Measurements from ENCODE around the gene OBSCN. TPM values are rescaled to one million over a fixed set of nuclear protein-coding genes. Genes with fewer than 3 reads are reported as not detected.
"Not testable (repeated sequence)": the region's sequence is repeated elsewhere in the genome, so short reads cannot be mapped to it uniquely, and the experiment has no call there.

OBSCN gene
- polyA plus RNA-seq, 4 donors: 14.3 to 42.9 (median 24.9) TPM

GRCh38 chr1:228212415-228212965, 4.6 kb downstream of the OBSCN start:
- no peak for DNase-seq (ENCODE audit: low read depth in 4 of 4, low spot score in 3 of 4)

GRCh38 chr1:228212966-228213844, 5.4 kb downstream of the OBSCN start:
- DNase-seq (ENCODE audit: low read depth in 4 of 4, low spot score in 3 of 4): peak; percentile 66 to 71 (median 66)

GRCh38 chr1:228213917-228214808, 6.3 kb downstream of the OBSCN start:
- no peak for DNase-seq (ENCODE audit: low read depth in 4 of 4, low spot score in 3 of 4)

GRCh38 chr1:228214921-228215662, 7.2 kb downstream of the OBSCN start:
- DNase-seq (ENCODE audit: low read depth in 4 of 4, low spot score in 3 of 4): no peak

- no peak for DNase-seq (ENCODE audit: low read depth in 4 of 4, low spot score in 3 of 4)
Measured at GRCh38 chr1:228215663-228216116, 7.8 kb downstream of the OBSCN start.

- no peak for DNase-seq (ENCODE audit: low read depth in 4 of 4, low spot score in 3 of 4)
Measured at GRCh38 chr1:228216371-228217320, 8.8 kb downstream of the OBSCN start.

- DNase-seq (ENCODE audit: low read depth in 4 of 4, low spot score in 3 of 4): no peak
Measured at GRCh38 chr1:228217551-228218344, 9.9 kb downstream of the OBSCN start.

- DNase-seq (ENCODE audit: low read depth in 4 of 4, low spot score in 3 of 4): no peak
Measured at GRCh38 chr1:228218513-228219244, 10.8 kb downstream of the OBSCN start.

- DNase-seq (ENCODE audit: low read depth in 4 of 4, low spot score in 3 of 4): no peak
Measured at GRCh38 chr1:228219245-228219961, 11.6 kb downstream of the OBSCN start.

GRCh38 chr1:228219962-228220780, 12.3 kb downstream of the OBSCN start:
- no peak for DNase-seq (ENCODE audit: low read depth in 4 of 4, low spot score in 3 of 4)

GRCh38 chr1:228221097-228221496, 13.3 kb downstream of the OBSCN start:
- DNase-seq (ENCODE audit: low read depth in 4 of 4, low spot score in 3 of 4): not testable (repeated sequence)

- DNase-seq (ENCODE audit: low read depth in 4 of 4, low spot score in 3 of 4): no peak
Measured at GRCh38 chr1:228222548-228222947, 14.7 kb downstream of the OBSCN start.

GRCh38 chr1:228224198-228225164, 16.6 kb downstream of the OBSCN start:
- DNase-seq (ENCODE audit: low read depth in 4 of 4, low spot score in 3 of 4): no peak

- DNase-seq (ENCODE audit: low read depth in 4 of 4, low spot score in 3 of 4): no peak
Measured at GRCh38 chr1:228225165-228225710, 17.4 kb downstream of the OBSCN start.

GRCh38 chr1:228225740-228226139, 17.9 kb downstream of the OBSCN start:
- DNase-seq (ENCODE audit: low read depth in 4 of 4, low spot score in 3 of 4): no peak

Measured in left renal pelvis (tissue), 4 donors.